ENCODE results near the gene BIN2.
"Not testable (repeated sequence)": the region's sequence is repeated elsewhere in the genome, so short reads cannot be mapped to it uniquely, and the experiment has no call there.

Gene BIN2

DNA sequence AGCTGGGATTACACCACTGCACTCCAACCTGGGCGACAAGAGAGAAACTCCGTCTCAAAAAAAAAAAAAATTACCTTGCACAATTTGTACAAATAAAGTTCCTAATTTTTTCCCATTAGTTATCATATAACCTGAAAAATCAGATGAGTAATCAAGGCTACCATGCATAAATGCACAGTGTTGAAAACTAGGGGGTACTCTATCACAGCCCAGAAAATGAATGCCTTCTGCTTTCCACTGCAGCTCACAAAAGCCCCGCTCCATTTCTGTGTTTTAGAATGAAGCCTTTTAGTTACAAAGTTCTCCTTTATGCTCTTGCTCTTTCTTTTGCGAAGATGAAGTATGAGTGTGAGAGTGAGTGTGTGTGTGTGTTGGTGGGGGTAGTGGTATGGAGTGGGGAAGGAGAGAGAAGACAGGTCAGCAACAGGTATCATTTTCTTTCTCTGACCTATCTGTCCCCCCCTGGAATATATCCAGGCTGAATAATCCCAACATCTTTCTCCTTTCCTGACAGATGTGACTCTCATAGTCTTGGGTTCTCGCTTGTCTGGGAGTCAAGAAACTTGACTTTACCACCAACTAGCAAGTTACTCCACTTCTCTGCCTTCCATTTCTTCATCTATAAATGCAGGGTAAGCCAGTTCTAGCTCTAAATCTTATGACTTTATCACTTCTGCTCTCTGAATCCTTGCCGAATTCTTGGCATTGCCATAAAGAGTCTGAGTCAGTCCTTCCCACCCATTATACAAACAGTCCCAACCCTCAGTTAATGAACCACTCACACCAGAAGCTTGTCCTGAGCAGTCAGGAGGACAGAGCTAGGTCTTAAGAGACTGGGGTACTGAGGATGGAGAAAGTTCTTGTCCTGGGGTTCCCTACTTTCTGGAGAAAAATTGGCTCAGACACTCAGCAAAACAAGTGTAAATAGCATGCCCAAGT is 16.1 kb downstream of the BIN2 start:
- no peak for DNase-seq

DNA sequence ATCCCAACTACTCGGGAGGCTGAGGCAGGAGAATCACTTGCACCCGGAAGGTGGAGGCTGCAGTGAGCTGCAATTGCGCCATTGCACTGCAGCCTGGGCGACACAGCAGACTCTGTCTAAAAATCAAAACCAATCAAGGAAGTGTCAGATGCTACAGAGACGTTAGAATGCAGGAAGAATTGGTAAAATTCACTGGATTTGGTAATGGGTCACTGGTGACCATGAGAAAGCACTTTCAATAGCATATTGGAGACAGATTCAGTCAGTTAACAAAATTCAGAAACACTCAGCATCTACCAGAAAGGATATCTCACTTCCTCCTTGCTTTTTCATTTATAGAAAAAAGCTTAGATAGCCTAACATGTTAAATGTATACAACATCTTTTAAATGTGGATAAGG is 17.5 kb downstream of the BIN2 start:
- no peak for DNase-seq

DNA sequence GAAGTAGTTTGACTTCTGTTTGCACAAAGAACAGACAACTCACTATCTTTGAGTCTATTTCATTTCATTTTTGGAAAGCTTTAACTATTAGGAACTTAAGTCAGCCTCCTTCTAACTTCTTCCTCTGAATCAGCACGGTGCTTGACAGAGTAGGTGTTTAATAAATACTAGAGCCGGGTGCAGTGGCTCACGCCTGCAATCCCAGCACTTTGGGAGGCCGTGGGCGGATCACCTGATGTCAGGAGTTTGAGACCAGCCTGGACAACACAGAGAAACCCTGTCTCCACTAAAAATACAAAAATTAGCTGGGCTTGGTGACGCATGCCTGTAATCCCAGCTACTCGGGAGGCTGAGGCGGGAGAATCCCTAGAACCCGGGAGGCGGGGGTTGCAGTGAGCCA is 23.2 kb downstream of the BIN2 start:
- not testable (repeated sequence) for DNase-seq

DNA sequence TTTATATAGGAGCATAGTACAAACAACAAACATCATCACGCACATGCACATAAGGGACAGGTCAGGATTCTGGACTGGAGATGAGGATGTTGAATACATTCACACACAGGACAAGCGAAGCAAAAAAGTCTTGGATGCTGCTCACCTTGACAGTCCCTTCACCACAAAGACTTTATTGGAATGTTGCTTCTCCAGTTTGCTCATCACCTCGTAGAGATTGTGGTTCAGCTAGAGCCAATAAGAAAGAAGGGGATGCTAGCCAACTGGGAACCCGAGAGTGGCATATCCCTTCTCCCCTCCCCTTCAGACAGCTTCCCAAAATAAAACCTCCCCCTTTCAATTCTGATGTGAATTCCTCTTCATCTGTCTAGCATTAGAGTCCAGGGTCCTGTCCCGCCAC is 28.3 kb downstream of the BIN2 start:
- DNase-seq: no peak

DNA sequence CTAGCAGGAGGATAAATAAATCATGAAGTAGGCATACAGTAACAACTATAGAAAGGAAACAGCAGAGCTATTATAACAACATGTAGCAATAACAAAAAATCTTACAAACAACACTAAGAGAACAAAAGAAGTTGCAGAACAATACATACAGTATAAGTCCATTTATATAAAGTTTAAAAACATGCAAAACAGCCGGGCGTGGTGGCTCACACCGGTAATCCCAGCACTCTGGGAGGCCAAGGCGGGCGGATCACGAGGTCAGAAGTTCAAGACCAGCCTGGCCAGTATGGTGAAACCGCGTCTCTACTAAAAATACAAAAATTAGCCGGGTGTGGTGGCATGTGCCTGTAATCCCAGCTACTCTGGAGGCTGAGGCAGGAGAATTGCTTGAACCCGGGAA is 29.9 kb downstream of the BIN2 start:
- DNase-seq: not testable (repeated sequence)

- no peak for DNase-seq
Measured at GRCh38 chr12:51293696-51294095, 30.3 kb downstream of the BIN2 start.

DNA sequence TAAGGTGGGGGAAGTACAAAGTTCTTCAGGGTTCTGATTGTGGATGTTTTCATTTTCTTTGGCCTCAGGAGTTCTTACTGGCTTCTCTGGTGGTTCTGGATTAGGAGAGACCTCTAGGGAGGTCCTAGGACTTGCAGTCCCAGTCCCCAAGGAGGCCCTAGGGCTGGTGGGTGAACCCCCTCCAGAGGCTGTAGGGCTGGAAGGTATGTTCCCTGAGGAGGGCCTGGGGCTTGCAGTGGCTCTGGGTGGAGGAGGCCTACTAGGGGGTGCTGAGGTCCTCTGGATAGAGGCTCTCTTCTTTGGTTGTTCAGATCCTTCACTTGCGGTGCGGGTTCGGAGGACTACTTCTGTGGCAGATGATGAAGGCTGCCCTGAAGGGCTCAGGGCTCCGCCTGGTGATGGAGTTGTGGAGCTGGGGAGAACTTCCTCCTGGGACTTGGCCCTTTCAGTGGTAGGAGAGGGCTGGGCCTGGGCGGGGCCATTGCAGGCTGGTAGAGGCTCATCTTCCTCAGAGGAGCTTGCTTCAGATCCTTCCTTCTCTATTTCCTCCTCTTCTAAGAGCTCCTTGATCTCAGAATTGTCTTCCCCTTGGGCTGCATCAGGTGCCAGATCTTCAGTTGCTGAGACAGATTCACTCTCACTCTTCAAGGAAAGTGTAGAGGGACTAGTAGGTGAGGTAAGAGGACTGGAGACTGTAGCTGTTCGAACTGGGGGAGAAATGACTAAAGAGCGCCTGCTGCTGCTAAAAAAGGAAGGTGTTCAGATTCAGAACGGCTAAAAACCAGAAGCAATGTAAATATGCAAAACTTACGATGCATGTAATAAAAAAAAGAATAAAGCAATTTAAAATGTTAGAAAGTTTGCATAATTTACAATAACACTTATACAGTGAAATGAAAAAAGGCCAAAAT is 32.1 kb downstream of the BIN2 start:
- DNase-seq: not testable (repeated sequence)

DNA sequence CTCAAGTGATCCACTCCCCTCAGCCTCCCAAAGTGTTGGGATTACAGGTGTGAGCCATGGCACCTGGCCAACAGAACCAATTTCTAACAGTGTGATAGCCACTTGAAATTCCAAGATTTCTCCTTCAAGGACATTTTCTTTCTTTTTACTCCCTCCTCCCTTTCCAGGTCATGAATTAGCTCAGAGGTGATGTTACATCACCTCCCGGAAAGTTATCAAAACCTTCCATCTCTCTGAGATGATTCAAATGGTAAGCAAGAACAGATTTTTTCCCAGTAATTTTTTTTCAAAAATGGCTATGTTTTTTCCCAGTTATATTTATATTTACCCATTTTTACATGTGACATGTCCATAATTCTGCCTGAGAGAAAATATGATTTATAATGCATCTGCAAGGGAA is 38.1 kb downstream of the BIN2 start:
- no peak for DNase-seq

DNA sequence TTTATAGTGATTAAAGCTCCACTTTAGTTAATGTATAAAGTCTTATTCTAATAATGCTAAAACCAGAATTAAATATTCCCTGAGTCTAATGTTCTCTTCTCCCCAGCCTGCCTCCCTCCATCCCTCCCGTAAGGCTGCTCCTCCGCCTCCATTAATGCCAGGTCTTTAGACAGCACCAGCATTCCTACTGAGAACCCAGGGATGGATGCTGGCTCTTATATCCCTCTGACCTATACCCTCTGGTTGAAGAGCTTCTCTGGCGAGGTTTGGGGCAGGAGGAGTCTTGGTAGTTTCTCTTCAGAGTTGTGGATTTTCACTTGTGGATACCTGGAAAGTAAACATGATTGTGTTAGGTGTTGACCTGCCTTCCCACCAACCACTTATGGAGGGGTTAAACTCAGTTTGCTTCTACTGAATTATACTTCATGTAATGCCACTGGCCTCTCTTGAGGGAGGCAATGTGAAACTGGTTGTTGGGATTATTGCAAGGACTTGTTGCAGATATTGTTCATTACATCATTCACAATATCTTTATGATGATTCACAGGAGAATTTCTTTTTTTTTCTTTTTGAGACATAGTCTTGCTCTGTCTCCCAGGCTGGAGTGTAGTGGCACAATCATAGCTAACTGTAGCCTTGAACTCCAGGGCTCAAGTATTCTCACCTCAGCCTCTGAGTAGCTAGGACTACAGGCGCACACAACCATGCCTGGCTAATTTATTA is 42.6 kb downstream of the BIN2 start:
- DNase-seq: no peak

DNA sequence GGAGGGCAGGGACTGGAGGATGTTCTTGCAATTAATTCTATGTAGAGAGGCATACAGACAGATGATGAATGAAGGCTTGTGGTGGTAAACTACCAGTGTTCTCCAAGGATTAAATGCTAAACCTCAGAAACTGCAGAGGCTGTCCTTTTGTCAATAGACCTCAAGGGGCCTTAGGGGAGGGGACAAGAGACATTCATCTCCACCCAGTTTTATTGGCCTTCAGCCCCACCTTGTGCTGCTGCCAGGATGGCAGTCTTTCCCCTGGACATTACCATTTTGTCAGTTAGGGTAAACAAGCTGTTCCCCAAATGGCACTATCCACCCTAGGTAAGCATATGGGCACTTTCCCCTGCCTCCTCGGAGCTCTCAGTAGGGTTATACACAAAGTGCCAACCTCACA is 48.9 kb downstream of the BIN2 start:
- no peak for DNase-seq

DNA sequence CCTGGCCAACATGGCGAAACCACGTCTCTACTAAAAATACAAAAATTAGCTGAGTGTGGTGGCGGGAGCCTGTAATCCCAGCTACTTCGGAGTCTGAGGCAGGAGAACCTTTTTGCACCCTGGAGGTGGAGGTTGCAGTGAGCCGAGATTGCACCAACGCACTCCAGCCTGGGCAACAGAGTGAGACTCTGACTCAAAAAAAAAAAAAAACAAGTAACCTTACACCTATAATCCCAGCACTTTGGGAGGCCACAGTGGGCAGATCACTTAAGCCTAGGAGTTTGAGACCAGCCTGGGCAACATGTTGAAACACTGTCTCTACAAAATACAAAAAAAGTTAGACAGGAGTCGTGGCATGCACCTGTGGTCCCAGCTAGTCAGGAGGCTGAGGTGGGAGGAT is 51.2 kb downstream of the BIN2 start:
- not testable (repeated sequence) for DNase-seq

- DNase-seq: no peak
Measured at GRCh38 chr12:51270951-51271518, 52.9 kb downstream of the BIN2 start.

DNA sequence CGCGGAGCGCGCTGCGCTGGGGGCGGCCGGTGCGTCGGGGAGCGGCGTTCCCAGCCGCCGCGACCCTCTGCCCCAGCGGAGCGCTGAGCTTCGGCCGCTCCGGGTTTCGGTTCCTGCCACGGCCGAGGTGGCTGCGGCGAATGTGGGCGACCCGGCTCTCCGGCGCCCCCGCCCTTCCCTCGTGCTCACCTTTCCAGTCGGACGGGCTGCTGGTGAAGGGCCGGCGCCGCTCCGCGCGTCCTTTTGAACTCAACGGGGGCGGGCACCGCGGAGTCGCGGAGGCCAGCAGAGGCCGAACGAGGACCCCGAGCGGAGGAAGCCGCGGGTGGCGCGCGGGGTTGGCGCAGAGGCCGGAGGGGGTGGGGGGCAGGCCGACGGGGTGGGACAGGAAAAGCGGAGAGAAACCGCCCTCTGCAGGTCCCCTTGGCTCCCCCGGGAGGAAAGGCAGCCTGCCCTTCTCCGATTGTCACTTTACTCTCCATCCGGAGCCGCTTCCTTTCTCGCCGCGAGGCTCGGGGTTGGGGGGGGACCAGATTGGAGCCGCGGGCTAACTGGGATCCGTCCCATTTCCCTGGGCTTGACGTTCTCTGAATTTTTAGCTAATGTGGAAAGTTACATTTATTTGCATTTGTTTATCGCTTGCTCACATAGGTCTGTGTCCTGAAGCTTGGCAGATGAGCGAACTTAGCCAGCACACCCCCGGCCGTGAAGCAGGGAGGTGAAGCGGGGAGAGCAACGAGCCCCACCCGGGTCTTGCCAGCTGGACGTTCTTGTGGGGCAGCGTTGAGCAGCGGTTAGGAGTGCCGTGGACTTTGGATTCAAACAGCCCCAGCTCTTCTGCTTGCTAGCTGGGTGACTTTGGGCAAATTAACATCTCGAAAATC is 53.7 kb downstream of the BIN2 start, which contains the start of gene SMAGP:
Gene SMAGP (minus strand): TSS at position 349 of the 884 bp plus-strand sequence. CDS start 1,137 bp downstream, outside the sequence.
- peak; percentile 18 for DNase-seq

DNA sequence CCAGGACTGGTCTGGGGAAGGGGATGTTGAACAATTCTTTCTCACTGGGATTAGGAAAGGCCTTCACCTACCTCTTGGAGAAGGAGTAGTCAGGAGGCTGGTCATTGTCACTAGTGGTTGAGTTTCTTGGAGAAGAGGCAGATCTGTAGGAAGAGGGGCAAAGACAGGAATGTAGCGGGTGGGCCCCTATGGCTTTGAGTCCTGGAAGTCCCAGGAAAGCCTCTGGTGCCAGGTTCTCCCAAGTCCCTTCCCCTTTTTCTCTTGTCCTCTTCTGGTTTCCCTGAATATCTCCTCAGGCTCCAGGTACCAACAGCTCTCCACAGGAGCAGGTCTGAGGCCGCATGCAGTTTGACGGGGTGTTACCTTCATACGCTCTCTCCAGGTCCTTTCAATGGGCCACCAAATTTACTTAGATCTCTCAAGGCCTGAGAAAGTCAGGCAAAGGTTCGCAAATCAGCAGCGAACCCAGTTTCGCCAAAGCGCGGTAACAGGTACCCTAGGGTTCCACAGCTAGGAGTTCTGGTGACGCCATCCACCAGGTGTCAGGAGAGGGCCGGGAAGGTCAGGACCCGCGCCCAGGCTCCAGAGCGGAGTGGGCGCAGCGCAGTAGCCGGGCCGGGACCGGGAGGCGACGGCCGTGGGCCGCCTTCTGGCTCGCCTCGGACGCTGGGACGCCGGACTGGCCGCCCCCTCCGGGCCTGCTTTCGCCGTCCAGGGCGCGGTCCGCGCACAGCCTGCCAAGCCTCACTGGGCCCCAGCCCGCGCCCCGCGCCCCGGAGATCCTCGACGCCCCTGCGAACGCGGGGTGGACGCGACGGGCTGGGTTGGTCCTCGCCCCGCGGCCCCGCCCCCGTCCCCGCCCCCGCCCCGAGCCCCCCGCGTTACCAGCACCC is 54.6 kb downstream of the BIN2 start:
- DNase-seq: no peak

GRCh38 chr12:51265024-51265423 is 59.0 kb downstream of the BIN2 start:
- DNase-seq: no peak

- no peak for DNase-seq
Measured at GRCh38 chr12:51264297-51264696, 59.7 kb downstream of the BIN2 start.

GRCh38 chr12:51263341-51263740 is 60.6 kb downstream of the BIN2 start:
- DNase-seq: no peak

DNA sequence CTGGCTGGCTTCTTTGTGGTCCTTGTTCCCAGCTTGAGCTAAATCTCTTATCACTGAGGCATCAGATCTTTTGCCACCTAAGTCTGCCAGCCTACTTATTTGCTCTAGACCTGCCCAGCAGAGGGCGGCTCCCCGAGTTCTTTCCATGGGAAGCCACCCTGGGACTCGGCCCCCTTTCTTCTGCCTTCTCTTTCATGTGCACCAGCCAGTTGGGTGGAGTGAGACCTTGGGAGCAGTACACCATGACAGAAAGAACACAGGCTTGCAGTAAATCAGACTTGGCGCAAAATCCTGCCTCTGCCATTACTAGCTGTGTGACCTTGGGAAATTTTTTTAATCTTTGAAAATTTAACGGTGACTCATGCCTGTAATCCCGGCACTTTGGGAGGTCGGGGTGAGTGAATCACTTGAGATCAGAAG is 61.2 kb downstream of the BIN2 start:
- DNase-seq: no peak

DNA sequence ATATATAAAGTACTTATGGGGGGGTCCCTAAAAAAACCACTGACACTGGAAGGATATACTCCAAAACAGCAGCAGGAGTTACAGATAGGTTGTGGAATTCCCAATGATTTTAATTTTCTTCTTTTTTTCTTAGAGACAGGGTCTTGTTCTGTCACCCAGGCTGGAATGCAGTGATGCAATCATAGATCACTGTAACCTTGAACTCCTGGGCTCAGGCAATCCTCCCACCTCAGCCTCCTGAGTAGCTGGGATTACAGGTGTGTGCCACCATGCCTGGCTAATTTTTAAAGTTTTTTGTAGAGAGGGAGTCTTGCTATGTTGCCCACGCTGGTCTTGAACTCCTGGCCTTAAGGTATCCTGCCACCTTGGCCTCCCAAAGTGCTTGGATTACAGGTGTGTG is 64.4 kb downstream of the BIN2 start:
- not testable (repeated sequence) for DNase-seq

DNA sequence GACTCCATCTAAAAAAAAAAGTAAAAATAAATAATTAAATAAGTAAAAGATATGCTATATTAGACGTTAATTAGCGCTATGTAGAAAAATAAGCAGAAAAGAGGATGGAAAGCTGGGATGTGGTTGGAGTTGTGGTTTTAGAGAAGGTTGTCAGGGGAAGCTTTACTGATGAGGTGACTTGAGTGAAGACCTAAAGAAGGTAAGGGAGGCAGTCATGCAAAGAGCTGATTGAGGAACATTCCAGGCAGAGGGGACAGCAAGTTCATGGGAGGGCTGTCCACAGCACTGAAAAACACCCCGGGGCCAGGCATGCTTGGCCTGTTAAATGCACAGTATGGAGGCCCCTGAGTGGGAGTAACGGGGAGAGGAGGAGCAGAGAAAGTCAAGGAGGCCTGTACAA is 69.4 kb downstream of the BIN2 start:
- DNase-seq: no peak
